GM06990 (cell line): ENCODE measurements around the gene LAMA2.

Source experiments
- DNase-seq: peaks from one replicate; pipeline ENCODE4 v3.0.0-alpha.2; 2011; ENCODE audit not compliant: insufficient read length; ENCODE audit errors: extremely low read depth
- H3K27me3 ChIP-seq: replicated peaks from 2 replicates; pipeline ENCODE4 v1.6.0; 2011; ENCODE audit warnings: low read length; ENCODE audit not compliant: control insufficient read depth, insufficient read depth
- H3K36me3 ChIP-seq: 2 replicates; pipeline ENCODE4 v1.5.1; 2011; ENCODE audit warnings: low read length; ENCODE audit not compliant: control insufficient read depth, insufficient read depth
- H3K4me3 ChIP-seq: replicated peaks from 2 replicates; pipeline ENCODE4 v1.5.1; 2011; ENCODE audit warnings: low read depth, mild to moderate bottlenecking, control low read depth, low read length
- CTCF ChIP-seq: IDR thresholded peaks from 2 replicates; pipeline ENCODE4 v1.5.1; 2011; ENCODE audit warnings: low read length, control low read depth, mild to moderate bottlenecking, inconsistent platforms; ENCODE audit not compliant: insufficient read depth, poor library complexity, severe bottlenecking

LAMA2 gene

GRCh38 chr6:129026601-129027000 is 143.7 kb downstream of the LAMA2 start:
- no peak for TF ChIP-seq CTCF
- Histone ChIP-seq H3K4me3 (no peak overlapping the region), H3K27me3 (no peaks in the 10 kb centered on the region), H3K36me3 (no peaks in the 10 kb centered on the region)
- no peak for DNase-seq

- Histone ChIP-seq H3K36me3 (no peaks in the 10 kb centered on the region), H3K4me3 (no peak overlapping the region), H3K27me3 (no peaks in the 10 kb centered on the region)
- no peak for DNase-seq
- TF ChIP-seq CTCF: no peak
Measured at GRCh38 chr6:129029778-129030177, 146.8 kb downstream of the LAMA2 start.

GRCh38 chr6:129030215-129030614 is 147.3 kb downstream of the LAMA2 start:
- Histone ChIP-seq H3K4me3 (no peak overlapping the region), H3K27me3 (no peaks in the 10 kb centered on the region), H3K36me3 (no peaks in the 10 kb centered on the region)
- no peak for DNase-seq
- TF ChIP-seq CTCF: no peak

GRCh38 chr6:129031051-129031599 is 148.2 kb downstream of the LAMA2 start:
- DNase-seq: no peak
- no peak for TF ChIP-seq CTCF
- H3K4me3 ChIP-seq: no peak overlapping the region
- no peaks in the 10 kb centered on the region for H3K27me3 ChIP-seq
- no peaks in the 10 kb centered on the region for H3K36me3 ChIP-seq

GRCh38 chr6:129032602-129033001 is 149.7 kb downstream of the LAMA2 start:
- no peak for DNase-seq
- H3K4me3 ChIP-seq: no peak overlapping the region
- no peaks in the 10 kb centered on the region for H3K27me3 ChIP-seq
- TF ChIP-seq CTCF: no peak
- no peaks in the 10 kb centered on the region for H3K36me3 ChIP-seq

- TF ChIP-seq CTCF: no peak
- DNase-seq: no peak
- Histone ChIP-seq H3K36me3 (no peaks in the 10 kb centered on the region), H3K4me3 (no peak overlapping the region), H3K27me3 (no peaks in the 10 kb centered on the region)
Measured at GRCh38 chr6:129033180-129033579, 150.2 kb downstream of the LAMA2 start.
